HG02885 (cell line): Measurements from ENCODE around the gene HPS3.

Source experiments
- ATAC-seq: cut with Tn5 transposase; IDR thresholded peaks from one replicate; pipeline ENCODE4 v1.9.1; 2021; ENCODE audit warnings: mild to moderate bottlenecking; ENCODE audit not compliant: unreplicated experiment, poor library complexity

Gene HPS3

GRCh38 chr3:149119466-149119865 lies 10.0 kb upstream of the HPS3 start:
- no peak for ATAC-seq

GRCh38 chr3:149120051-149120972 lies 9.1 kb upstream of the HPS3 start:
- ATAC-seq = peak; percentile 79

GRCh38 chr3:149122721-149123578 lies 6.5 kb upstream of the HPS3 start:
- ATAC-seq = no peak

GRCh38 chr3:149128821-149129220 lies 617 bp upstream of the HPS3 start:
- ATAC-seq = no peak

- no peak for ATAC-seq
These were observed 2.2 kb downstream of the HPS3 start for GRCh38 chr3:149131589-149131988.

- no peak for ATAC-seq
These were observed 5.1 kb downstream of the HPS3 start for GRCh38 chr3:149134575-149134974.

GRCh38 chr3:149142682-149143081 lies 13.2 kb downstream of the HPS3 start:
- no peak for ATAC-seq

GRCh38 chr3:149145356-149145755 lies 15.9 kb downstream of the HPS3 start:
- ATAC-seq = peak; percentile 8

- peak; percentile 66 for ATAC-seq
These were observed 16.5 kb downstream of the HPS3 start for GRCh38 chr3:149145974-149146373.

- ATAC-seq = no peak
These were observed 21.0 kb downstream of the HPS3 start for GRCh38 chr3:149150436-149150835.

GRCh38 chr3:149151843-149152242 lies 22.4 kb downstream of the HPS3 start:
- peak; percentile 33 for ATAC-seq

GRCh38 chr3:149152420-149152819 lies 23.0 kb downstream of the HPS3 start:
- ATAC-seq = peak; percentile 95

GRCh38 chr3:149153402-149153801 lies 24.0 kb downstream of the HPS3 start:
- no peak for ATAC-seq

- ATAC-seq = no peak
These were observed 31.4 kb downstream of the HPS3 start for GRCh38 chr3:149160754-149161300.

GRCh38 chr3:149162007-149162406 lies 32.6 kb downstream of the HPS3 start:
- ATAC-seq = no peak

GRCh38 chr3:149163066-149163465 lies 33.6 kb downstream of the HPS3 start:
- ATAC-seq = peak; percentile 51

GRCh38 chr3:149167898-149168297 lies 38.5 kb downstream of the HPS3 start:
- no peak for ATAC-seq

- ATAC-seq = no peak
These were observed 41.2 kb downstream of the HPS3 start for GRCh38 chr3:149170672-149171071.

- peak; percentile 99 for ATAC-seq
These were observed 45.5 kb downstream of the HPS3 start for GRCh38 chr3:149174901-149175300.

GRCh38 chr3:149177122-149177521 lies 47.7 kb downstream of the HPS3 start:
- ATAC-seq = no peak

GRCh38 chr3:149179220-149179619 lies 49.8 kb downstream of the HPS3 start:
- no peak for ATAC-seq
